ENCODE results near the gene ARHGEF37. TPM values are rescaled to one million over a fixed set of nuclear protein-coding genes. Genes with fewer than 3 reads are reported as not detected.

The ARHGEF37 gene
- total and polyA plus RNA-seq, 7 experiments from 2014 or later: 0.43 to 1.8 (median 0.60) TPM; not detected in 1

DNA sequence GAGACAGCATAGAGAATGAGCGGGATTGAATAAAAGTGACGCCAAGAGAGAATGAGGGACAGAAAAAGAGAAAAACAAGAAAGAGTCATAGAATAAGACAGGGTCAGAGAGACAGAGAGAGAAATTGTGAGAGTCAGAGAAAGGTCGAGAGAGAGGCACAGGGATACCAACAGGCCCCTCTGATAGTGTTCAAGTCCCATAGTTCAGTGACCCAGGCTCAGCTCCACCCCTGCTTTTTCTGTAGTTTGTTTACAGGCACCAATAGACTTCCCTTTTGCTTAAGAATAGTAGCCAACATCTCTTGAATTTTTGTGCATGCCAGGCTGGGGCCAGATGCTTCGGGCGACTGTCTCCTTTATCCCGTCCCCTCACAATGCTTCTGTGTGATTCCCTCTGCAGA is 62.5 kb downstream of the ARHGEF37 start:
- H3K9me3 ChIP-seq (ENCODE audit: control insufficient read depth in 2 of 3, low read length in 3 of 3): no peaks in the 10 kb centered on the region
- H3K4me3 ChIP-seq (ENCODE audit: low read length): no peak overlapping the region
- H3K4me1 ChIP-seq (ENCODE audit: control insufficient read depth in 2 of 2, insufficient read depth in 2 of 2, low read length in 2 of 2): peaks cover 0 to 8% of the 10 kb centered on the region in 2 donors
- H3K4me1 Mint-ChIP-seq: peaks cover 0 to 15% (median 8%) of the 10 kb centered on the region in 7 donors
- intact Hi-C loops (cut with micrococcal nuclease): no loop called here
- H3K36me3 Mint-ChIP-seq: no peaks in the 10 kb centered on the region
- no peak overlapping the region for H3K4me3 Mint-ChIP-seq
- peaks cover 0 to 2% (median 0%) of the 10 kb centered on the region in 11 donors for H3K9me3 Mint-ChIP-seq
- H3K27me3 ChIP-seq (ENCODE audit: control insufficient read depth in 2 of 2, insufficient read depth in 2 of 2, low read length in 2 of 2): no peaks in the 10 kb centered on the region
- H3K27me3 Mint-ChIP-seq: peaks cover 0 to 2% (median 0%) of the 10 kb centered on the region in 5 donors
- H3K27ac Mint-ChIP-seq: no peak overlapping the region
- no peaks in the 10 kb centered on the region for H3K36me3 ChIP-seq (ENCODE audit: control insufficient read depth in 2 of 3, insufficient read depth in 3 of 3, low read length in 3 of 3)
- ATAC-seq: no peak
- DNase-seq: no peak
- POLR2A ChIA-PET: no interaction called here
- no peak overlapping the region for H3K27ac ChIP-seq (ENCODE audit: low read depth, low read length)
- CTCF ChIA-PET: interaction anchor here (1.4 kb wide), 1 partner anchor 10 kb away, joined by 4 read pairs; no protein-coding TSS in a partner anchor

DNA sequence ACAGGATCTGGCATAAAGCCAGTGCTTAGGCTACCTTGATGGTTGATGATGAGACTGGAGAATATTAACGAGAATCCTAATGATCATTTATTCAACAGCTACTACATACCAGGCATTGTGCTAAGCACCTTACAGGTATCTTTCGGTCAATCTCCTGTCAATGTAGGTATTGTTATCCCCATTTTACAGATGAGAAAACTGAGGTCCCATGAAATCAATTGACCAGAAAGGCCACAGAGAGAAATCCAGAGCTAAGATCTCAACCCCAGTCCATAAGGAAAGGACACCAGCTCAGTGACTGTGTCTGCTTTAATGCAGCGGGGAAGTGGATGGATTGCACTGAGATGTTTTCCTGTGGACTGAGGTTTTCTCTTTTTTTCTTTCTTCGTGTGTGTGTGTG is 63.3 kb downstream of the ARHGEF37 start:
- Mint-ChIP-seq H3K4me1 (peaks cover 0 to 15% (median 8%) of the 10 kb centered on the region in 7 donors), H3K4me3 (no peak overlapping the region), H3K27ac (peak overlapping the region in 1 of 9 donors; percentile 27), H3K36me3 (no peaks in the 10 kb centered on the region), H3K27me3 (peaks cover 0 to 2% (median 0%) of the 10 kb centered on the region in 5 donors), H3K9me3 (peaks cover 0 to 2% (median 0%) of the 10 kb centered on the region in 11 donors)
- no peak for ATAC-seq
- intact Hi-C loops (cut with micrococcal nuclease): no loop called here
- no peak overlapping the region for H3K4me3 ChIP-seq (ENCODE audit: low read length)
- H3K36me3 ChIP-seq (ENCODE audit: control insufficient read depth in 2 of 3, insufficient read depth in 3 of 3, low read length in 3 of 3): no peaks in the 10 kb centered on the region
- no peaks in the 10 kb centered on the region for H3K27me3 ChIP-seq (ENCODE audit: control insufficient read depth in 2 of 2, insufficient read depth in 2 of 2, low read length in 2 of 2)
- ChIA-PET CTCF (interaction anchor here (0.6 kb wide), 2 partner anchors 186 to 250 kb away, joined by 3 read pairs; no protein-coding TSS in a partner anchor), POLR2A (no interaction called here)
- no peak for DNase-seq
- H3K4me1 ChIP-seq (ENCODE audit: control insufficient read depth in 2 of 2, insufficient read depth in 2 of 2, low read length in 2 of 2): peaks cover 0 to 8% of the 10 kb centered on the region in 2 donors
- no peak overlapping the region for H3K27ac ChIP-seq (ENCODE audit: low read depth, low read length)
- no peaks in the 10 kb centered on the region for H3K9me3 ChIP-seq (ENCODE audit: control insufficient read depth in 2 of 3, low read length in 3 of 3)

- Histone ChIP-seq H3K27ac (ENCODE audit: low read depth, low read length) (no peak overlapping the region), H3K4me1 (ENCODE audit: control insufficient read depth in 2 of 2, insufficient read depth in 2 of 2, low read length in 2 of 2) (peaks cover 0 to 8% of the 10 kb centered on the region in 2 donors), H3K36me3 (ENCODE audit: control insufficient read depth in 2 of 3, insufficient read depth in 3 of 3, low read length in 3 of 3) (no peaks in the 10 kb centered on the region), H3K9me3 (ENCODE audit: control insufficient read depth in 2 of 3, low read length in 3 of 3) (no peaks in the 10 kb centered on the region), H3K27me3 (ENCODE audit: control insufficient read depth in 2 of 2, insufficient read depth in 2 of 2, low read length in 2 of 2) (no peaks in the 10 kb centered on the region), H3K4me3 (ENCODE audit: low read length) (no peak overlapping the region)
- no peak overlapping the region for H3K4me3 Mint-ChIP-seq
- intact Hi-C loops (cut with micrococcal nuclease): no loop called here
- H3K4me1 Mint-ChIP-seq: peaks cover 0 to 15% (median 8%) of the 10 kb centered on the region in 7 donors
- peaks cover 0 to 2% (median 0%) of the 10 kb centered on the region in 11 donors for H3K9me3 Mint-ChIP-seq
- CTCF ChIA-PET: no interaction called here
- ATAC-seq (no peak), DNase-seq (no peak)
- POLR2A ChIA-PET: no interaction called here
- H3K36me3 Mint-ChIP-seq: no peaks in the 10 kb centered on the region
- H3K27ac Mint-ChIP-seq: no peak overlapping the region
- peaks cover 0 to 2% (median 0%) of the 10 kb centered on the region in 5 donors for H3K27me3 Mint-ChIP-seq
Measured at GRCh38 chr5:149645236-149645635, 63.9 kb downstream of the ARHGEF37 start.

GRCh38 chr5:149645725-149646124 is 64.4 kb downstream of the ARHGEF37 start:
- CTCF ChIA-PET: no interaction called here
- POLR2A ChIA-PET: no interaction called here
- Mint-ChIP-seq H3K4me1 (peaks cover 0 to 15% (median 8%) of the 10 kb centered on the region in 7 donors), H3K27ac (no peak overlapping the region), H3K4me3 (no peak overlapping the region), H3K9me3 (peaks cover 0 to 2% (median 0%) of the 10 kb centered on the region in 11 donors), H3K27me3 (peaks cover 0 to 2% (median 0%) of the 10 kb centered on the region in 5 donors), H3K36me3 (no peaks in the 10 kb centered on the region)
- no peak for ATAC-seq
- H3K4me3 ChIP-seq (ENCODE audit: low read length): no peak overlapping the region
- H3K27ac ChIP-seq (ENCODE audit: low read depth, low read length): no peak overlapping the region
- intact Hi-C loops (cut with micrococcal nuclease): no loop called here
- peaks cover 0 to 8% of the 10 kb centered on the region in 2 donors for H3K4me1 ChIP-seq (ENCODE audit: control insufficient read depth in 2 of 2, insufficient read depth in 2 of 2, low read length in 2 of 2)
- H3K9me3 ChIP-seq (ENCODE audit: control insufficient read depth in 2 of 3, low read length in 3 of 3): no peaks in the 10 kb centered on the region
- no peaks in the 10 kb centered on the region for H3K36me3 ChIP-seq (ENCODE audit: control insufficient read depth in 2 of 3, insufficient read depth in 3 of 3, low read length in 3 of 3)
- no peaks in the 10 kb centered on the region for H3K27me3 ChIP-seq (ENCODE audit: control insufficient read depth in 2 of 2, insufficient read depth in 2 of 2, low read length in 2 of 2)
- no peak for DNase-seq

DNA sequence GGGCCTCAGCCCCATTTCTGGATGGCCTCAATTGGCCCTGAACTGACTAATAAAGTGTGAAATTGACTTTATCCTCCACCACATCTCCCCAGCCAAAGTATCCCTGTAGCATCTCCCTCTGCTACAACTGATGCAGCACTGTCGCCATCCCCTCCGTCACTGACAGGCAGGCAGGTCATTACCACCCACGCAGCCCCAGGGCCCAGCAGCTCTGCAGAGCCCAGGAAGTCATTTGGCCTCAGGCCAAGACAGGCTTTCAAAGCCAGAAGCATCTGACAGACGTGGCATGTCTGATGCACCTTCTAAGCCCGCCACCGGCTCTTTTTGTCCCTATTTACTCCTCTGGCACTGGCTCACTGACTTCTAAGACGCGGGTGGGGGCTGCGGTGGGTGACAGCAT is 65.3 kb downstream of the ARHGEF37 start:
- Mint-ChIP-seq H3K9me3 (peaks cover 0 to 2% (median 0%) of the 10 kb centered on the region in 11 donors), H3K27me3 (peaks cover 0 to 2% (median 0%) of the 10 kb centered on the region in 5 donors), H3K27ac (peak overlapping the region in 4 of 9 donors; percentile 4 to 76 (median 53)), H3K4me3 (peak overlapping the region in 1 of 10 donors; percentile 19), H3K4me1 (peaks cover 0 to 15% (median 8%) of the 10 kb centered on the region in 7 donors), H3K36me3 (no peaks in the 10 kb centered on the region)
- ATAC-seq (peak; percentile 54), DNase-seq (peak in 7 of 9 donors; percentile 27 to 52 (median 40))
- Histone ChIP-seq H3K9me3 (ENCODE audit: control insufficient read depth in 2 of 3, low read length in 3 of 3) (no peaks in the 10 kb centered on the region), H3K27ac (ENCODE audit: low read depth, low read length) (no peak overlapping the region), H3K4me1 (ENCODE audit: control insufficient read depth in 2 of 2, insufficient read depth in 2 of 2, low read length in 2 of 2) (peaks cover 0 to 8% of the 10 kb centered on the region in 2 donors), H3K4me3 (ENCODE audit: low read length) (no peak overlapping the region), H3K36me3 (ENCODE audit: control insufficient read depth in 2 of 3, insufficient read depth in 3 of 3, low read length in 3 of 3) (no peaks in the 10 kb centered on the region), H3K27me3 (ENCODE audit: control insufficient read depth in 2 of 2, insufficient read depth in 2 of 2, low read length in 2 of 2) (no peaks in the 10 kb centered on the region)
- POLR2A ChIA-PET: no interaction called here
- intact Hi-C loops (cut with micrococcal nuclease): no loop called here
- CTCF ChIA-PET: no interaction called here

- no peaks in the 10 kb centered on the region for H3K36me3 ChIP-seq (ENCODE audit: control insufficient read depth in 2 of 3, insufficient read depth in 3 of 3, low read length in 3 of 3)
- no peak overlapping the region for H3K4me3 ChIP-seq (ENCODE audit: low read length)
- ChIA-PET CTCF (no interaction called here), POLR2A (no interaction called here)
- no peaks in the 10 kb centered on the region for H3K9me3 ChIP-seq (ENCODE audit: control insufficient read depth in 2 of 3, low read length in 3 of 3)
- H3K27me3 ChIP-seq (ENCODE audit: control insufficient read depth in 2 of 2, insufficient read depth in 2 of 2, low read length in 2 of 2): no peaks in the 10 kb centered on the region
- Mint-ChIP-seq H3K4me3 (no peak overlapping the region), H3K36me3 (no peaks in the 10 kb centered on the region), H3K9me3 (peaks cover 0 to 2% (median 0%) of the 10 kb centered on the region in 11 donors), H3K27me3 (peaks cover 0 to 2% (median 0%) of the 10 kb centered on the region in 5 donors), H3K27ac (peak overlapping the region in 1 of 9 donors; percentile 53), H3K4me1 (peaks cover 0 to 15% (median 8%) of the 10 kb centered on the region in 7 donors)
- ATAC-seq (no peak), DNase-seq (no peak)
- intact Hi-C loops (cut with micrococcal nuclease): no loop called here
- peaks cover 0 to 8% of the 10 kb centered on the region in 2 donors for H3K4me1 ChIP-seq (ENCODE audit: control insufficient read depth in 2 of 2, insufficient read depth in 2 of 2, low read length in 2 of 2)
- no peak overlapping the region for H3K27ac ChIP-seq (ENCODE audit: low read depth, low read length)
Measured at GRCh38 chr5:149647334-149647733, 66.0 kb downstream of the ARHGEF37 start.
